Suprapubic skin (tissue), 3 donors: ENCODE data around the gene TUBA1C.

Experiments
- CTCF ChIP-seq, 2 donors: fragments of 200-600 bp in 1 of 2; fragments of 450-650 bp in 1 of 2; sonication (generic) in 1 of 2; IDR thresholded peaks; one replicate each; pipeline ENCODE4 v1.5.1; 2016 to 2019; ENCODE audit warnings: antibody characterized with exemption in 2 of 2, mild to moderate bottlenecking in 1 of 2, moderate library complexity in 1 of 2
- EP300 ChIP-seq: sonication (generic); formaldehyde crosslinking; IDR thresholded peaks from one replicate; pipeline ENCODE4 v1.6.1; 2017; ENCODE audit warnings: antibody characterized with exemption

GRCh38 chr12:49260166-49260565 is 4.7 kb upstream of the TUBA1C start:
- TF ChIP-seq CTCF (IDR thresholded peaks at IDR 0.05) (no peak), EP300 (no peak)
